ENCODE data around the gene MRPS18B.

Gene MRPS18B

DNA sequence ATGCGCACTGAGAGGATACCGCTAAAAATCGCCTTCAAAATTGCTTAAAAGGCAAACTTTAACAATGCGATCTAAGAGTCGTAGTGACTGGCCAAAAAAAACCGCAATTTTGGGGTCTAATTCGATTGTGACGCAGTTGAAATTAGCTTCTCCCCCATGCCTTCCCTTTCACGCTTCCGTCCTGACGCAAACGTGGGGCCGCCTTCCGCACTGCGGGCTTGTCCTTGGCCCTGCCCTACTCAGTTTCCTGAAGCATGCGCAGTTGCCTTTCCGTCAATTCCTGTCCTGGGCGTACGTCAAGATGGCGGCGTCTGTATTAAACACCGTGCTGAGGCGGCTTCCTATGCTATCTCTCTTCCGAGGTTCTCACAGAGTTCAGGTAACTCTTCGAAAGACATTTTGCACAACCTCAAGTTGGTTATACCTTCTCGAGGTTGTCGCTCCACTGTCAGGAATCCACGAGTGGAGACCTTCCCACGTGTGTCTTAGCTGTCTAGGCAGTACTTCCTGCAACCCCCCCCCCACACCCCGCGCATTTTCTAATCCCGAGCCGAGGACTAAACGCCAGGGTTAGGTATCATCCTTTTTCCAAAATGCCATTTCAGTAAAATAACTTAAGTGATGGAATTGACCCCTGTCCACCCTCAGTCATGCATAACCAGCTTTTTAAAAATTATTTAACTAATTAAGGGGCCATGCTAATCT is at the start of gene MRPS18B:
Gene MRPS18B, plus strand, starts transcription at position 276 of the 705 bp plus-strand sequence. Its CDS starts 26 bp downstream, at position 302.
- DNase-seq (ENCODE audit: low read depth in 2 of 2), result peak; percentile 94 to 97

- no peak for DNase-seq (ENCODE audit: low read depth in 2 of 2)
Measured at GRCh38 chr6:30568245-30568644, 49.4 kb upstream of the MRPS18B start.

GRCh38 chr6:30570263-30570662 is 47.4 kb upstream of the MRPS18B start:
- no peak for DNase-seq (ENCODE audit: low read depth in 2 of 2)

- DNase-seq (ENCODE audit: low read depth in 2 of 2), result no peak
Measured at GRCh38 chr6:30570740-30571074, 46.9 kb upstream of the MRPS18B start.

DNA sequence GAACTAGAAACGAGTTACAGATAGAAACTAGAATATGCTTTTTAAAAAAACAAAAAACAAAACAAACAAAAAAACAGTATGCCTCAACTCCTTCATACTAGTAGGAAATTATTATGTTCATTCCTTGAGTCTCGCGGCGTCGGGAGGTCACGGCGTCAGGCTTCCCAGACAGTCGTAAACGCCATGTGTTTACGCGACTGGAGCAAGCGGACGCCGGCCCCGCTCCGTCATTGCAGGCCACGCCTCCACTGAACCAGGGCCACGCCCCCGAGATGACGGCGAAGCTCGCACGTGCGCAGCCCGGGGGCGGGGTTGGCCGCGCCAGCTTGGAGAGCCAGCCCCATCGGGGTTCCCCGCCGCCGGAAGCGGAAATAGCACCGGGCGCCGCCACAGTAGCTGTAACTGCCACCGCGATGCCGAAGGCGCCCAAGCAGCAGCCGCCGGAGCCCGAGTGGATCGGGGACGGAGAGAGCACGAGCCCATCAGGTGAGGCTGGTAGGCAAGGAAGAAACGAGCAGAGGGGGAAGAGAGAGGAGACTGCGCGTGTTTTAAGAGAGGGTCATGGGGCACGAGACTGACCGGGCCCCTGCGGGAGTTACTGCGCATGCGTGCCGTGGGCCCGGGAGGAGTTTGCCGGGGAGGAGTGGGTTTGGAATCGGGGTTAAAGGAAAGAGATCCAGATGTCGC is 46.4 kb upstream of the MRPS18B start, which contains the start of gene ABCF1:
Gene ABCF1, plus strand, starts transcription at position 368 of the 687 bp plus-strand sequence. Its CDS starts 46 bp downstream, at position 414.
- DNase-seq (ENCODE audit: low read depth in 2 of 2), result peak; percentile 99

- no peak for DNase-seq (ENCODE audit: low read depth in 2 of 2)
Measured at GRCh38 chr6:30571762-30572082, 45.9 kb upstream of the MRPS18B start.

DNA sequence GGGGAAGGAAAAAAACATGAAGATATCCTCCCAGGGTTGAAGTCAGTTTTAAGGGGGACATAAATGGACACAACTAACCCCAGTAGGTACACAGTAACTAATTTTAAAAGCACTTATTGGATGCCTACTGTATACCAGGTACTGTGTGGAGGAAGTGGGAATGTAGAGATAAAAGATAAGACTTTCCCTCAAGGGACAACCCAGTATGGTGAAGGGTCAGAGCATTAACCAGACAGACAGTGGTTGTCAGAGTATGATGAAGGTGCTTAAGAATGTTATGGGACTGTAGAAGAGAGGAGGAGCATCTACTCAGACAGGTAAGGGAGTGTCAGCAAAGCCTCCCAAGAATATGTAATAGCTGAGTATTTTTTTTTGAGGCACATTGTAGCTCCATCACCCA is 45.5 kb upstream of the MRPS18B start:
- DNase-seq (ENCODE audit: low read depth in 2 of 2), result no peak

DNA sequence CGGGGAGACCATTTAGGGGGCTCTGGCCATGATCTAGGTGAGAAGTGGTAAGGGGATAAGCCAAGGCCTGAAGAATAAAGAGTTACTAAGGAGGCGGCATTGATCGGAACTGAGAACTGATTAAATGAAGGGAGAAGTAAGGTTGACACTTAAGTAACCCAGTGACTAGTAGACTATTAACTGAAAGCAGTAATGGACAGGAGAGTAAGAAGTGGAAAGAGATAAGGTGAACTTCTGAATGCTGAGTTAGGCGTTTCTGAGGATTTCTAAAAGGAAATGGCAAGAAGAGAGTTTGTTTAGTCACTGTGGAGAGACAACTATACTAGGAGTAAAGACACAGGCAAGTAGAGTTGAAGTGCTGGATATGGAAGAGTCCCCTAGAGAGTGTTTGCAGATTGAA is 44.5 kb upstream of the MRPS18B start:
- no peak for DNase-seq (ENCODE audit: low read depth in 2 of 2)

DNA sequence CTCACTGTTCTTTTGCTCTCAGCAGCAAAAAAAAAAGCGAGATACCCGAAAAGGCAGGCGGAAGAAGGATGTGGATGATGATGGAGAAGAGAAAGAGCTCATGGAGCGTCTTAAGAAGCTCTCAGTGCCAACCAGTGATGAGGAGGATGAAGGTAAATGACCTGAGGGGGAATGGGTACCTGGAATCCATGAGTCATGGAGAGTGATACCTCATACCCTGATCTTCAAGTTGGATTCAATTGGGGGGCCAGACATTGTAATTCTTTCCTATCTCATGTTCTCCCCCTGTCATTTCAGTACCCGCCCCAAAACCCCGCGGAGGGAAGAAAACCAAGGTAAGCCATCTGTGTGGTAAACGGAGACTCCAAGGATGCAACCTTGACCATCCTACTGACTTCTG is 39.6 kb upstream of the MRPS18B start:
- DNase-seq (ENCODE audit: low read depth in 2 of 2), result no peak

DNA sequence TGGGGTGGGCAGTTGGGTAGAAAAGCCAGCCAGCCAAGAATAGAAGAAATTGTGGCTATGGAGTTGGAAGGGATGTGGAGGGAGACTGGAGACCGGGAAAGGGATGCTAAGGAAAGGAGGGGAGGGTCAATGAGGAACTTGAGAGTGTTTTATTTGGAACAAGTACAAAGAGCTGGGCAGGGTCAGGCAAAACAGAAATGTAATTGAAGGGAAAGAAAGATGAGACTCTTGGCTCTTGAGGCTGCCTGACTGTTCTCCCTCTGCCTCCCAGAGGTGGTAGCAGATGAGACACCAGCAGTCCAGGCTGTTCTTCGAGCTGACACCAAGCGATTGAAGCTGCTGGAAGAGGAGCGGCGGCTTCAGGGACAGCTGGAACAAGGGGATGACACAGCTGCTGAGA is 33.7 kb upstream of the MRPS18B start:
- no peak for DNase-seq (ENCODE audit: low read depth in 2 of 2)

DNA sequence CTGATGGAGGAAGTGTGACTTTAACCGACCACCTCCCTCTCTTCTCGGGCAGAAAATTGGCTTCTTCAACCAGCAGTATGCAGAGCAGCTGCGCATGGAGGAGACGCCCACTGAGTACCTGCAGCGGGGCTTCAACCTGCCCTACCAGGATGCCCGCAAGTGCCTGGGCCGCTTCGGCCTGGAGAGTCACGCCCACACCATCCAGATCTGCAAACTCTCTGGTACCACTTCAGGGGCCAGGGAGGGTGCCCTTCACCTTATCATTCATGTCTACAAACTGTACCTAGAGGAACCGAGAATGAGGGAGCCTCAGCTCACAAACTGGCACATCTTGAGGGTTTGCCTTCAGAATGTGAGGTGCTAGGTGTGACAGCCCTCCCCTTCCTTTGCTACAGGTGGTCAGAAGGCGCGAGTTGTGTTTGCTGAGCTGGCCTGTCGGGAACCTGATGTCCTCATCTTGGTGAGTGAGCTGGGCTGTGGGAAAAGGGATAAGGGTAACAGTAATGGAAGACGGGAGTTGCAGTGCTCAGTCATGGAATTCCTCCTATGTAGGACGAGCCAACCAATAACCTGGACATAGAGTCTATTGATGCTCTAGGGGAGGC is 27.8 kb upstream of the MRPS18B start:
- no peak for DNase-seq (ENCODE audit: low read depth in 2 of 2)

DNA sequence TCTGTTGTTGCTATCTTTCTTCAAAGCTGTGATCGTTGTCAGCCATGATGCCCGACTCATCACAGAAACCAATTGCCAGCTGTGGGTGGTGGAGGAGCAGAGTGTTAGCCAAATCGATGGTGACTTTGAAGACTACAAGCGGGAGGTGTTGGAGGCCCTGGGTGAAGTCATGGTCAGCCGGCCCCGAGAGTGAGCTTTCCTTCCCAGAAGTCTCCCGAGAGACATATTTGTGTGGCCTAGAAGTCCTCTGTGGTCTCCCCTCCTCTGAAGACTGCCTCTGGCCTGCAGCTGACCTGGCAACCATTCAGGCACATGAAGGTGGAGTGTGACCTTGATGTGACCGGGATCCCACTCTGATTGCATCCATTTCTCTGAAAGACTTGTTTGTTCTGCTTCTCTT is 27.1 kb upstream of the MRPS18B start:
- no peak for DNase-seq (ENCODE audit: low read depth in 2 of 2)

GRCh38 chr6:30591008-30591407 is 26.6 kb upstream of the MRPS18B start:
- DNase-seq (ENCODE audit: low read depth in 2 of 2), result no peak

DNA sequence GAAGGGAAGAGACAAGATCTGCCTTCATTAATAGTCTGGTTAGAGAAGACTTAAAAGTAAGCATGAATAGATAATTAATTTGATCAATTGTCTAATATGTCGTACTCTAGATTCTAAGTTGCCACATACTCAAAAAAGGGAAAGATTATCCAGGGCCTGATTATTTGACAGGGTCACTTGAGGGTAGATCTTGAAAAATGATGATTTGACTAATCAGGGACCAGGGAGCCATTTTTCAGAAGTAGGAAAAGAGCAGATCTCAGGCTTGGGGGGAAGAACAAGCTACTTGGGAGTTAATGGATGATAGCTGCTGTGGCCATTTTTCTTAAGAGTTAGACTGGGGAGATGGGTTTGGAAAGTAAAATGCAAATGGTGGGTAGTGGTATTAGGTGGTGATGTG is 25.4 kb upstream of the MRPS18B start:
- DNase-seq (ENCODE audit: low read depth in 2 of 2), result no peak

DNA sequence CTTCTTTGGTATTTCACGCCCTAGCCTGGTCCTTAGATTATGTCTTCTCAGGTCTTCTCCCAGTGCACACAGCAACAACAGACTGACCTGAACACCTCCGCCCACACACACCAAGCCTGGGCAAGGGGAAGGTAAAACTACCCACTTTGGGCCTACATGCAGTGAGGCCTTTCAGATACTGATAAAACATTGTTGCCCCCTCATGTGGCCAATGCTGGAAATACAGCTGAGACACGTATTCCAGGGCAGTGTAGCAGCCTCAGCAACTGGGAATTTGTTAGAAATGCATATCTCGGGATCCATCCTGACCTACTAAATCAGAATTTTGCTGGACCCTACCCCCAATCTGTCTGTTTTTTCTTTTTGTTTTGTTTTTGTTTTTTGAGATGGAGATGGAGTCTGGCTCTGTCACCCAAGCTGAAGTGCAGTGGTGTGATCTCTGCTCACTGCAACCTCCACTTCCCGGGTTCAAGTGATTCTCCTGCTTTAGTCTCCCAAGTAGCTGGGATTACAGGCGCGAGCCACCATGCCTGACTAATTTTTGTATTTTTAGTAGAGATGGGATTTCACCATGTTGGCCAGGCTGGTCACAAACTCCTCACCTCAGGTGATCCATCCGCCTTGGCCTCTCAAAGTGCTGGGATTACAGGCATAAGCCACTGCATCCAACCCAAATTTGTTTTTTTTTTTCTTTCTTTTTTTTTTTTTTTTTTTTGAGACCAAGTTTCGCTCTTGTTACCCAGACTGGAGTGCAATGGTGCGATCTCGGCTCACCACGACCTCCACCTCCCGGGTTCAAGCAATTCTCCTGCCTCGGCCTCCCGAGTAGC is 20.1 kb upstream of the MRPS18B start:
- peak; percentile 55 to 58 for DNase-seq (ENCODE audit: low read depth in 2 of 2)

DNA sequence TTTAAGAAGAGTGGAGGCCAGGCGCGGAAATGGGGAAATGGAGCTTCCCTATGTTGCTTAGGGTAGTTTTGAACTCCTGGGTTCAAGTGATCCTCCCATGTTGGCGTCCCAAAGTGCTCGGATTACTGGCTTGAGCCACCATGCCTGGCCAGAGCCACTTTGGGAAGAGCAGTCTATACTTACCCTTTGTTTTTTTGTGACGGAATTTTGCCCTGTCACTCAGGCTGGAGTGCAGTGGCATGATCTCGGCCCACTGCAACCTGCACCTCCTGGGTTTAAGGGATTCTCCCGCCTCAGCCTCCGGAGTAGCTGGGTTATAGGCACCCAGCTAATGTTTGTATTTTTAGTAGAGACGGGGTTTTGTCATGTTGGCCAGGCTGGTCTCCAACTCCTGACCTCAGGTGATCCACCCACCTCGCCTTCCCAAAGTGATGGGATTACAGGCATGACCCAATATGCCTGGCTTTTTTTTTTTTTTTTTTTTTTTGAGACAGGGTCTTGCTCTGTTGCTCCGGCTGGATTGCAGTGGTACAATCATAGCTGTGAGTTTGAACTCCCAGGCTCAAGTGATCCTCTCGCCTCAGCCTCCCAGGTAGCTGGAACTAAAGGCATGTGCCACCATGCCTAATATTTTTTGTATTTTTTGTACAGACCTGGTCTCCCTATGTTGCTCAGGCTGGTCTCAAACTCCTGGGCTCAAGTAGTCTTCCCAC is 18.6 kb upstream of the MRPS18B start:
- DNase-seq (ENCODE audit: low read depth in 2 of 2), result no peak

GRCh38 chr6:30599625-30600324 is 17.9 kb upstream of the MRPS18B start:
- no peak for DNase-seq (ENCODE audit: low read depth in 2 of 2)

DNA sequence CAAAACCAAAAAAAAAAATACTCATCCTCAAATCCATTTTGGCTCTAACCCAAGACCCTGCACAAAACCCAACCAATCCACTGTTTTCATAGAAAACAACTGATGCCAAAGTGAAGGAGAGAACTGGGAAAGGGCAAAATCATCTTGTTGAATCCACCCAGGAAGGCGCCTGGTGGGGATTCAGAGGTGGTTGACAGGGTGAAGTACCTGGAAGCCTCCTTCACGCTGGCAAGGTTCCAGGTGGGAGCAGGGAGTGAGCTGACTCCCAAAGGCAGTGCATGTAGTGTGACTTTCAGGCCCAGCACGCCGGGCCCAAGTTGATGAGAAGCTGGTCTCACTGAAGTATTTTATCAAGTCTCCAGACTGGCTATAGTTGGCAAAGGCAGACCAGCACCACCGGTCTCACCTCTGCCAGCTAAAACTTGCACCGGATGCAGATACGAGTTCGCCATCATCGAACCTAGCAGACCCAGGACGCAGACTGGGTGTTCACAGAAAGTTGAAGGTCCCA is 17.1 kb upstream of the MRPS18B start:
- DNase-seq (ENCODE audit: low read depth in 2 of 2), result no peak

- DNase-seq (ENCODE audit: low read depth in 2 of 2), result no peak
Measured at GRCh38 chr6:30601436-30601814, 16.2 kb upstream of the MRPS18B start.

- DNase-seq (ENCODE audit: low read depth in 2 of 2), result no peak
Measured at GRCh38 chr6:30601815-30602641, 15.6 kb upstream of the MRPS18B start.
